Measurements from ENCODE around the gene EGFL8.
"Not testable (repeated sequence)": the region's sequence is repeated elsewhere in the genome, so short reads cannot be mapped to it uniquely, and the experiment has no call there.

The EGFL8 gene

GRCh38 chr6:32185681-32186131 lies 21.3 kb downstream of the EGFL8 start:
- peak; percentile 77 for DNase-seq

- DNase-seq, result not testable (repeated sequence)
Measured at GRCh38 chr6:32186151-32186840, 21.9 kb downstream of the EGFL8 start.

- DNase-seq, result no peak
Measured at GRCh38 chr6:32187009-32187709, 22.8 kb downstream of the EGFL8 start.

- DNase-seq, result not testable (repeated sequence)
Measured at GRCh38 chr6:32187725-32188380, 23.5 kb downstream of the EGFL8 start.

GRCh38 chr6:32188381-32189068 lies 24.1 kb downstream of the EGFL8 start:
- DNase-seq, result no peak

GRCh38 chr6:32189069-32189741 lies 24.8 kb downstream of the EGFL8 start:
- DNase-seq, result no peak

GRCh38 chr6:32189742-32190053 lies 25.3 kb downstream of the EGFL8 start:
- DNase-seq, result no peak

- DNase-seq, result peak; percentile 92
Measured at GRCh38 chr6:32190054-32190851, 25.9 kb downstream of the EGFL8 start, which contains the start of gene PBX2. TSS of gene PBX2 (minus strand) at chr6:32190202. CDS start at chr6:32189915, 287 bp downstream.

- no peak for DNase-seq
Measured at GRCh38 chr6:32190911-32191677, 26.7 kb downstream of the EGFL8 start.

- DNase-seq, result no peak
Measured at GRCh38 chr6:32191696-32192607, 27.6 kb downstream of the EGFL8 start.

GRCh38 chr6:32192608-32193039 lies 28.2 kb downstream of the EGFL8 start, which contains the start of gene GPSM3:
TSS of gene GPSM3 (minus strand) at chr6:32192643. CDS start at chr6:32192513, 130 bp downstream.
- DNase-seq, result peak; percentile 75

GRCh38 chr6:32193096-32193495 lies 28.7 kb downstream of the EGFL8 start:
- not testable (repeated sequence) for DNase-seq

- no peak for DNase-seq
Measured at GRCh38 chr6:32194388-32194787, 30.0 kb downstream of the EGFL8 start.

GRCh38 chr6:32194825-32195651 lies 30.6 kb downstream of the EGFL8 start:
- peak; percentile 57 for DNase-seq

GRCh38 chr6:32195652-32195901 lies 31.2 kb downstream of the EGFL8 start:
- peak; percentile 100 for DNase-seq

- DNase-seq, result peak; percentile 79
Measured at GRCh38 chr6:32195902-32196681, 31.7 kb downstream of the EGFL8 start.

GRCh38 chr6:32196682-32197616 lies 32.6 kb downstream of the EGFL8 start:
- DNase-seq, result no peak

Data from activated CD4-positive, alpha-beta T cell treated with anti-CD3 and anti-CD28 coated beads, Interleukin-10, Interleukin-2, amounts not matched to agents 100 ng/mL and 50 ng/mL, durations not matched to agents 16 hours and 8 hours (primary cell).